ENCODE data around the gene IGFBP5.

IGFBP5 gene

DNA sequence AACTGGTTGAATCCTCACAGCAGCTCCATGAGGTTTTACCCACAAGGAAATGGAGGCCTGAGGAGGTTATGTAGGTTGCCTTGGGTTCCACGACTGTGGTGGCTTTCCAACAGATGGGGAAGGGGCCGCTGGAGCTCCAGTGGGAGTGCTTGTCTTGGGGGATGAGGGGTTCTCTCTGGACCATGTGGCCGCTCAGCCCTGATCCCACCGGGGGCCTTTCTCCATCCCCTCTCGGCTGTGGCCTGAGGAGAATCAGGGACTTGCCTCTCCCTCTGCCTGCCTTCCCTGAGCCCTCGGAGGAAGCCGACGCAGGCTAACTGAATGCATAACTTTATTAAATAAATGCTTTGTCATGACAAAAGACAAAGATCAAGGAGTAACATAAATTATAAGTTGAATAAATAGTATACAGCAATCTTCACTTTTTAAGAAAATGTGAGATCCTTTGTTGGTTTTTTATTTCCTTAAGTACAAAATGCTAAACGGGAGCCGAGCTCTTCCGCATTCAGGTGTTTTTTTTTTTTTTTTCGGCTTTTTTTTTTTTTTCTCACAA lies 23.5 kb downstream of the IGFBP5 start:
- DNase-seq (ENCODE audit: low read depth, low spot score) = no peak
- Histone ChIP-seq H3K36me3 (ENCODE audit: insufficient read depth, low read length) (no peaks in the 10 kb centered on the region), H3K9ac (ENCODE audit: insufficient read length) (no peak overlapping the region), H3K4me3 (no peak overlapping the region), H3K27ac (no peak overlapping the region), H3K9me3 (ENCODE audit: low read depth, low read length) (no peaks in the 10 kb centered on the region)
- TF ChIP-seq FOXP2 (optimal IDR thresholded peaks at IDR 0.05; ENCODE audit: control extremely low read depth, extremely low read length, insufficient read depth) (no peak), POLR2AphosphoS5 (IDR thresholded peaks at IDR 0.05; ENCODE audit: borderline replicate concordance, low read depth, low read length) (no peak), EZH2 (IDR thresholded peaks at IDR 0.05) (no peak)

DNA sequence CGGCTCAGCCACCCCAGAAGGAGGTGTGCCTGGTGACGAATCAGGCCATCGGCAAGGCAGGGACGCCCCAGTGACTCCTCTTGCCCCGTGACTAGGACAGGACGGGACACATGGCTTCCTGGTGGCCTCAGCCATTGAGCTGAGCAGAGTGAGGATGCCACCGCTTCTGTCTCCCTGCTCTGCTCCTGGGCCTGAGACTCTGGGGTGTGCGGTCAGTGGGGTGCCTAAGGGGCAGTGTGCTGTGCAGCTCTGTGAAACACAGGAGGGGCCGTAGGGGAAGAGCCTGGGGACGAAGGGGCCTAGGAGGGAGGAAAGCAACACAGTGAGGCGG lies 24.3 kb downstream of the IGFBP5 start:
- Histone ChIP-seq H3K9me3 (ENCODE audit: low read depth, low read length) (no peaks in the 10 kb centered on the region), H3K27ac (no peak overlapping the region), H3K4me3 (no peak overlapping the region), H3K36me3 (ENCODE audit: insufficient read depth, low read length) (no peaks in the 10 kb centered on the region), H3K9ac (ENCODE audit: insufficient read length) (no peak overlapping the region)
- no peak for DNase-seq (ENCODE audit: low read depth, low spot score)
- TF ChIP-seq FOXP2 (optimal IDR thresholded peaks at IDR 0.05; ENCODE audit: control extremely low read depth, extremely low read length, insufficient read depth) (no peak), POLR2AphosphoS5 (IDR thresholded peaks at IDR 0.05; ENCODE audit: borderline replicate concordance, low read depth, low read length) (no peak), EZH2 (IDR thresholded peaks at IDR 0.05) (no peak)

DNA sequence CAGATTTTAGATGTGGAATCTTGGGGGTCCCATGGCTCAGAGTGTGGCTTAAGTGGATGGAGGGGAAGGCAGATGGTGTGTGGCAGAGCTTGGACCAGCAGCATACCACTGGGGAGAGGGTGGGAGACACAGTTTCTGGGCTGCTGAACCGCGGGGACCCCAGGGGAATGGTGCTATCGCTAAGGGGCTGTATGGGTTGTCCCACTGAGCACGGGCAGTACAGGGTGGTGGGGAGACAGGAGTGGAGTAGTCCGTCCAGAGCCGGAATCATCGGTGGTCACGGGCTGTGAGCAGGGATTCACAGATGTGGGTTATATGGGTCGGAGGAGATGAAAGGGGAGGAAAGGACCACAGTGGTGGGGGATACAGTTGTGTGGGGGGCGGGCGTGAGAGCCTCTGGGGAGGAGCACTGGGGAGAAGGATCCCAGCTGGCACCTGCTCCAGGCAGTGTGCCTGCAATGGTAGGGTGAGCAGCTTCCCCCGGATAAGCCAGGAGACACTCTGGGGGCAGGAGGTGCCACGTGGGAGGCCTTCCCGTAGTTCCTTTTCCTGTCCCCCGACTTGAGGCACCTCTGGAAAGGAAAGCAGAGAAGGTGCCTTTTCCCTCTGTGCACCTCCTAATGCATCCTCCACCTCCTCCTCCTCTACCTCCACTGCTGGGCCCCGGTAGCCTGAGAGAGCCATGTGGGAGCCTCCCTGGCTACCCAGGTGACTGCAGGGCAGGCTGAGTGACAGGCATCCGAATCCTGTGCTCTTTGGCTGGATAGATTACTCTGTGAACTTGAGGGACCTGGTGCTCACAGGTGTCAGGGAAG lies 24.9 kb downstream of the IGFBP5 start:
- Histone ChIP-seq H3K9ac (ENCODE audit: insufficient read length) (no peak overlapping the region), H3K4me3 (no peak overlapping the region), H3K36me3 (ENCODE audit: insufficient read depth, low read length) (no peaks in the 10 kb centered on the region), H3K27ac (no peak overlapping the region), H3K9me3 (ENCODE audit: low read depth, low read length) (no peaks in the 10 kb centered on the region)
- DNase-seq (ENCODE audit: low read depth, low spot score) = no peak
- TF ChIP-seq EZH2 (IDR thresholded peaks at IDR 0.05) (no peak), POLR2AphosphoS5 (IDR thresholded peaks at IDR 0.05; ENCODE audit: borderline replicate concordance, low read depth, low read length) (no peak), FOXP2 (optimal IDR thresholded peaks at IDR 0.05; ENCODE audit: control extremely low read depth, extremely low read length, insufficient read depth) (no peak)

- Histone ChIP-seq H3K27ac (no peak overlapping the region), H3K9me3 (ENCODE audit: low read depth, low read length) (no peaks in the 10 kb centered on the region), H3K4me3 (no peak overlapping the region), H3K9ac (ENCODE audit: insufficient read length) (no peak overlapping the region), H3K36me3 (ENCODE audit: insufficient read depth, low read length) (peaks cover 11% of the 10 kb centered on the region; the same call in 1 of the 2 replicates)
- no peak for DNase-seq (ENCODE audit: low read depth, low spot score)
- no peak for TF ChIP-seq POLR2AphosphoS5 (IDR thresholded peaks at IDR 0.05; ENCODE audit: borderline replicate concordance, low read depth, low read length)
- TF ChIP-seq EZH2 (IDR thresholded peaks at IDR 0.05) = no peak
- TF ChIP-seq FOXP2 (optimal IDR thresholded peaks at IDR 0.05; ENCODE audit: control extremely low read depth, extremely low read length, insufficient read depth) = no peak
Measured at GRCh38 chr2:216666461-216667233, 28.7 kb downstream of the IGFBP5 start.

DNA sequence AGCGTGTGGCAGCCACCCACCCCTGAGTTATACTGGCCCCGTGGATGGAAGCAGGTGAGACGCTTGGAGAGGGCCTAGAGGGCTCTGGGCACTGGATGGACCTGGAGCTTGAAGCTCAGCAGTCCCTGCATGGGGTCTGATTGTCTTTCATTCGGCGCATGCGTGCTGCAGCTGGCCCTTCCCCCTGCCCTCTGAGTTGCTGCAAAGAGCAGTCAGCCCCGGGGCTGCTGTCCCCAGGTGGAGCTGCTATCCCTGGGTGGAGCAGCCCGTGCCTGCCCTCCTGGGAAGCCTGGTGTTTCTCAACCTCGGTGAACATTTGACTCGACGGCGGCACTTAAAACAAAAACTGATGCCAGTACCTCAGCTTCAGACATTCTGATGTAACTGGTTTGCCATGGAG lies 29.6 kb downstream of the IGFBP5 start:
- Histone ChIP-seq H3K36me3 (ENCODE audit: insufficient read depth, low read length) (peaks cover 19% of the 10 kb centered on the region; the same call in 1 of the 2 replicates), H3K9ac (ENCODE audit: insufficient read length) (no peak overlapping the region), H3K4me3 (no peak overlapping the region), H3K9me3 (ENCODE audit: low read depth, low read length) (no peaks in the 10 kb centered on the region), H3K27ac (no peak overlapping the region)
- no peak for DNase-seq (ENCODE audit: low read depth, low spot score)
- TF ChIP-seq FOXP2 (optimal IDR thresholded peaks at IDR 0.05; ENCODE audit: control extremely low read depth, extremely low read length, insufficient read depth) (no peak), POLR2AphosphoS5 (IDR thresholded peaks at IDR 0.05; ENCODE audit: borderline replicate concordance, low read depth, low read length) (no peak), EZH2 (IDR thresholded peaks at IDR 0.05) (no peak)

DNA sequence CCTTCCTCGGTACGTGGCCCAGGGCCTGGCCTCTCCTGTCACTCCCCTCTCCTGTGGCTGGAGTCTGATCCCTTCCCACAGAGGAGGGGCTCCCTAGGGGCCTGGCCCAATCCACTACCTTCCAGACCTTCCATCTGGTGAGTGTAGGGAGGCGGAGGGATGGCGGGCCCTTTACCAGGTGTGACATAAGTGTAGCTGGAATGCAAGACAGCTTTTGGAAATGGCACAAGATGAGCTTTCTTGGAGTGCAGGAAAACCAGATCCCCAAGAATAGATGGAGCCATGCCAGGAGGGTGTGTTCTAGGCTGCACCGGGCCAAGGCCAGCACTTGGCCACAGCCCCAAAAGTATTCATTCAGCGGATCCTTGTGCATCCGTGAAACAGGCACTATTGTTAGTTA lies 30.1 kb downstream of the IGFBP5 start:
- Histone ChIP-seq H3K36me3 (ENCODE audit: insufficient read depth, low read length) (peaks cover 24% of the 10 kb centered on the region; the same call in 1 of the 2 replicates), H3K9ac (ENCODE audit: insufficient read length) (no peak overlapping the region), H3K4me3 (no peak overlapping the region), H3K27ac (no peak overlapping the region), H3K9me3 (ENCODE audit: low read depth, low read length) (no peaks in the 10 kb centered on the region)
- TF ChIP-seq EZH2 (IDR thresholded peaks at IDR 0.05) (no peak), FOXP2 (optimal IDR thresholded peaks at IDR 0.05; ENCODE audit: control extremely low read depth, extremely low read length, insufficient read depth) (no peak), POLR2AphosphoS5 (IDR thresholded peaks at IDR 0.05; ENCODE audit: borderline replicate concordance, low read depth, low read length) (no peak)
- no peak for DNase-seq (ENCODE audit: low read depth, low spot score)

GRCh38 chr2:216664593-216665034 lies 30.7 kb downstream of the IGFBP5 start:
- no peak overlapping the region for H3K9ac ChIP-seq (ENCODE audit: insufficient read length)
- H3K27ac ChIP-seq = no peak overlapping the region
- H3K9me3 ChIP-seq (ENCODE audit: low read depth, low read length) = no peaks in the 10 kb centered on the region
- no peak overlapping the region for H3K4me3 ChIP-seq
- no peak for DNase-seq (ENCODE audit: low read depth, low spot score)
- TF ChIP-seq POLR2AphosphoS5 (IDR thresholded peaks at IDR 0.05; ENCODE audit: borderline replicate concordance, low read depth, low read length) (no peak), EZH2 (IDR thresholded peaks at IDR 0.05) (no peak), FOXP2 (optimal IDR thresholded peaks at IDR 0.05; ENCODE audit: control extremely low read depth, extremely low read length, insufficient read depth) (no peak)
- peaks cover 27% of the 10 kb centered on the region; the same call in 1 of the 2 replicates for H3K36me3 ChIP-seq (ENCODE audit: insufficient read depth, low read length)

DNA sequence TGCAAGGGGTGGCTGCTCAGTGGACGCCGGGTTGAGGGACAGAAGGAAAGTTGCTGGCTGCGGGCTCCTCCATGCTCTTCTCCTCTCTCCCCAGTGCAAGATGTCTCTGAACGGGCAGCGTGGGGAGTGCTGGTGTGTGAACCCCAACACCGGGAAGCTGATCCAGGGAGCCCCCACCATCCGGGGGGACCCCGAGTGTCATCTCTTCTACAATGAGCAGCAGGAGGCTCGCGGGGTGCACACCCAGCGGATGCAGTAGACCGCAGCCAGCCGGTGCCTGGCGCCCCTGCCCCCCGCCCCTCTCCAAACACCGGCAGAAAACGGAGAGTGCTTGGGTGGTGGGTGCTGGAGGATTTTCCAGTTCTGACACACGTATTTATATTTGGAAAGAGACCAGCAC lies 31.5 kb downstream of the IGFBP5 start:
- H3K36me3 ChIP-seq (ENCODE audit: insufficient read depth, low read length) = peaks cover 27% of the 10 kb centered on the region; the same call in 1 of the 2 replicates
- H3K9ac ChIP-seq (ENCODE audit: insufficient read length) = no peak overlapping the region
- no peak overlapping the region for H3K27ac ChIP-seq
- TF ChIP-seq FOXP2 (optimal IDR thresholded peaks at IDR 0.05; ENCODE audit: control extremely low read depth, extremely low read length, insufficient read depth) = no peak
- no peak for TF ChIP-seq EZH2 (IDR thresholded peaks at IDR 0.05)
- no peak for TF ChIP-seq POLR2AphosphoS5 (IDR thresholded peaks at IDR 0.05; ENCODE audit: borderline replicate concordance, low read depth, low read length)
- DNase-seq (ENCODE audit: low read depth, low spot score) = no peak
- no peak overlapping the region for H3K4me3 ChIP-seq
- no peaks in the 10 kb centered on the region for H3K9me3 ChIP-seq (ENCODE audit: low read depth, low read length)

Measured in SK-N-MC (cell line).